ENCODE results near the gene PPP1R14D.

The PPP1R14D gene

DNA sequence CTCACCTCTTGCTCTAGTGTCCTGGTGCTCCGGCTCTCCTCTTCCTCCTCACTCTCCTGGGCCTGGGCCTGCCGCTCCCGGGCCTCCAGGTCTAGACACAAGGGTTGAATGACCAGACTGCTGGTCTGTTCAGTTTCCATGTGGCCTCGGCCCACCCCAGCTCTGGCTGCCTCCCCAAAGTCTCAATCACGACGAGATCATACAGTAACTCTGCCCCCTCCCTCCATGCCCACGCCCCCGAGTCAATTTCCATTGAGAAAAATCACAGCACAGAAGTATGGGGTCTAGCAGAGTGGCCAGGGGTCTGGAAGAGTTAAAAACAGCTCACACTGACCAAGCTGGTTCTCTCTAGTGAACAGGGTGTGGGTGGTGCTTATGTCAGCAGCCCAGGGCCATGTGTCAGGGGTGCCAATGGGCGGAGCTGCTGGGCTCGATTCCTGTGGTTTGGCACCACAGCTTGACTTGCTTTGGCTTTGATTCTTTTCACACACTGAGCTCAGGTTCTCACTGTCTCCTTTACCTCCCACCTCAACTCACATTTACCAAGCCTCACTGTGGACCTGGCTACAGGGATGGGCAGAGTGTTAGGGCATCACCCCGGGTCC is 51.9 kb downstream of the PPP1R14D start:
- peak; percentile 70 to 79 (median 72) for DNase-seq

DNA sequence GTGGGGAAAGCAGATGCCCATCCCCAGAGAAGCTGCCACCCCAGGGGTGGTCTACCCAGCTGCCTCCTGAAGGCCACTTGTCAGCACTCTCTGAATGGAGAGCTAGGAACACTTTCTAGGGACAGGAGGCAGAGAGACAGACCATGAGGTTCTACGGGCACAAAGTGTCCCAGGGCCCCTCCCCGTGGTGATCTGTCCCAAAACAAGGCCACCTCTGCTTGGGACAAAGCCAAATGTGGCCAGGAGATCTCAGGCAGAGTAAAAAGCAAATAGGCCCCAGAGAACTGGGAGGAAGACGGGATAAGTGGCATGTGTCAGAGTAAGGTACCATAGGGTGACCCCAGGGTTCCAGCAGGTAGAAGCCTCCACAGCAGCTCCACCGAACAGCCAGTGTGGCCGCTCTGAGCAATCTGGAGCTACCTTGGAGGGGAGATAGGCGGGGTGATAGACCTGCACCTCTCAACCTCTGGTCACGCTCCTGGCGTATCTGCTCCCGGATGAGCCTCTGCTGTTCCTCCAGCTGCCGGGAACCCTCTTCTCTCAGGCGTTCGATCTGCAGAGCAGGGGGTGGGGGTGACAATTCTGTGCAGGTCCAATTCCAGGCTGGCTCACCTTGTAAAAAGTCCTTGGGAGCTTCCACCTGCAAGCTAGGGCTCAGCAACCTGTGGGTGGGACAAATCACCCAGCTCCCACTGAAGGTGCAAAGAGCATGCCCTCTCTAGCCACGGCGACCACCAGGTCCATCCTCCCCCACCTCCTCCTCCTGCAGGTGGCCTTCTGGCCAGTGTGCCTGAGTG is 52.6 kb downstream of the PPP1R14D start:
- DNase-seq = no peak

DNA sequence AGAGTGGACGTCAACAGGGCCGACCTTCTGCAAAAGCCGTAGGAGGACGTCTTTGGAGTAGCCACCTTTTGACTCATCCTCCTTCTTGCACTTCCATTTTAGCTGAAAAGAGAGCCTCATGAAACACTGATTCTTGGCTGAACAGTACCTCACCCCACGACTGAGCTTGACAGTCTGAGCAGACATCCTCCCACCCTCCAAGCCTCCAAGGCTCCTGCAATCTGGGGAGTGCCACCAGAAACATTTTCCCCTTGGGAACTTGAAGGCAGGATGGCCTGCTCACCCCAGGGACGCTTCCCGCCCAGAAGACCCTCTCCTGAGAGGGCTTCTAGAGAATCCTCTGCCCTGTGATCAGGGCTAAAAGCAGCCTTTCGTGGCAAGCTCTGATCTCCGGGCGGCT is 53.5 kb downstream of the PPP1R14D start:
- DNase-seq = no peak

DNA sequence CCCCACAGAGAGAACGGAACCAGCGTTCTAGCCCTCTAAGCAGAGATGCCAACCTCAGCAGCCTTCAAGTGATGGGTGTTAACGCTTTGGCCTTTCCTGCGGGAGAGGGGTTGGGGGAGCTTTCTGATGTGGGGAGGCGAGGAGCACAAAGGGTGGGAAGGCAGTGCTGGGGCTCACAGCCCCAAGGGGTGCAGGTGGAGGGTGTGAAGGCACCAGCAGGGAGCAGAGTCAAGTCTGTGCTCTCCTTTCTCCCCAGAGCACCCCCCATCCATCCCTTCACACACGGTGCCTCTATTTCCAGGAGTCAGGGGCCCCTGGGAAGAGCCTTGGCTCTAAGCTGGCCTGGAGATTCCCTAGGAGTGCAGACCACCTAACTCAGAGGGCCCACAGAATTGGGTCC is 54.6 kb downstream of the PPP1R14D start:
- DNase-seq = no peak

DNA sequence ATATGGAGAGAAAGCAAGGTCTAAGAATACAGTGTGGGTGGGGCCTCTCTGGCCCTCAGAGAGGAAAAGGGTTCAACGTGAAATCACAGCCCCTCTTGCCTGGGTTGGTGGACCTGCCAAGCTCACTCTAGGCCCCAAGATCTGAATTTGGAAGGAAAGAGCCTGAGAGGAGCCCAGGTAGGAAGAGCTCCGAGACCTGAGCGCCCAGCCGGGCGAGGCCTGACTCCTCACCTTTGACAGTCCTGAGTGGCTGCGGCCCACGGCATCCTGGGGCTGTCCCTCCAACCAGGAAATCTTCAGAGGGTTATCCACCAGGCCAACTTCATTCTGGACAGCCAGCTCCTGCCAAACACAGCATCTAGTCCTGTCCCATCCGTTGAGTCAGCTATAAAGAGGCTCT is 55.0 kb downstream of the PPP1R14D start:
- no peak for DNase-seq

DNA sequence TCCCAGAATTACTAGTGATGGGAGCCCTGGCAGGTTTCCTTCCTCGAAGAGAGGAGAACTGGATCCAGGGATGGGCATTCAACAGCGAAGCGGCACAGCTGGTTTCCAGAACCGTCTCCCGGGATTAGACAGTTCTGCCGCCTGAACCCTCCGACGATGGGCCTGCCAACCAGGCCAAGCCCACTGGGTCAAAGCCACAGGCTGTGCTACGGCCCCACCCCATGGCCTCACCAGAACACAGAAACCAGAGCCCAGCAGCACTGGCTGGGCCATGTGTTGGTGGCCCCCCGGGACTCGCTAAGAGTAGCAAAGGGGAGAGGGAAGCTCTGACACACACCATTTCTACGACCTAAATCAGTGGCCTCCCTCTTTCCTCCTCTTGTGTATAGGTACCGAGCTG is 56.5 kb downstream of the PPP1R14D start:
- DNase-seq = no peak

DNA sequence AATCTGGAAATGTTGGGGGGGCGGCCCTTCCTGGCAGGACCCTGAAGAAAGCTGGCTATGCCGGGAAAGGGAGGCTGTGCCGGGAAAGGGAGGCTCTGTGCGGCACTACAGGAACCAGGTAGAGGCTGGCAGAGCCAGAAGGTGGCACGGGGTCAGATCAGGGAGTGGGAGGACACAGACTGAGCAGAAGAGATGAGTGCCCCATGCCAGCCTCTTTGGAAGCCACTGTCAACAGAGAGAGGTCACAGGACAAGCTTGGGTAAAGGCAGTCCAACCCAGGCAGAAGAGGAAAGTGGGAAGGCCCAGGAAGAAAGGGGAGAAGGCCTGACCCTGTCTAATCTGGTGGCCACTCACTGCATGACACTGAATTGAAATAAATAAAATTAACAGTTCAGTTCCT is 57.3 kb downstream of the PPP1R14D start:
- no peak for DNase-seq

DNA sequence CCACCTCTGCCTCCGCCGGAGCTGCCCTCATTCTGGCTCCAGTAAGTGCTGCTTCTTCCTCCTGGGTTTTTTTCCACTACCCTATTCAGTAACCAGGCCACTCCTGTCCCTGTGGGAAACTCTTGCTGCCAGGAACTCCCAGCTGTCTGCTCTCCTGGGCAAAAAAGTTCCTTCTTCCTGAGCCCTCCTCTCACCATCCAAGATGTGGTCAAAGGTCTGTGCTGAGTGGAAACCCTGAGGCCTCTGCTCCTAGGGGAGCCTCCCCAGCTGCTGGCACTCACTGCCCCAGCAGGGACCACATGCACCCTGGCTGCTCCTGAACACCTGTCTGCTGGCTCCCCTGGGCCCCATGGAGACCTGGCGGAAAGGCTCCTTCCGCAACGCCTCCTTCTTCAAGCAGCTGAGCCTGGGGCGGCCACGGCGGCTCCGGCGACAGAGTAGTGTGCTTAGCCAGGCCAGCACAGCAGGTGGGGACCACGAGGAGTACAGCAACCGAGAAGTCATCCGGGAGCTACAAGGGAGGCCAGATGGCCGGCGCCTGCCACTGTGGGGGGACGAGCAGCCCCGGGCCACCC is 58.3 kb downstream of the PPP1R14D start:
- peak in 2 of 3 donors; percentile 28 to 39 for DNase-seq

DNA sequence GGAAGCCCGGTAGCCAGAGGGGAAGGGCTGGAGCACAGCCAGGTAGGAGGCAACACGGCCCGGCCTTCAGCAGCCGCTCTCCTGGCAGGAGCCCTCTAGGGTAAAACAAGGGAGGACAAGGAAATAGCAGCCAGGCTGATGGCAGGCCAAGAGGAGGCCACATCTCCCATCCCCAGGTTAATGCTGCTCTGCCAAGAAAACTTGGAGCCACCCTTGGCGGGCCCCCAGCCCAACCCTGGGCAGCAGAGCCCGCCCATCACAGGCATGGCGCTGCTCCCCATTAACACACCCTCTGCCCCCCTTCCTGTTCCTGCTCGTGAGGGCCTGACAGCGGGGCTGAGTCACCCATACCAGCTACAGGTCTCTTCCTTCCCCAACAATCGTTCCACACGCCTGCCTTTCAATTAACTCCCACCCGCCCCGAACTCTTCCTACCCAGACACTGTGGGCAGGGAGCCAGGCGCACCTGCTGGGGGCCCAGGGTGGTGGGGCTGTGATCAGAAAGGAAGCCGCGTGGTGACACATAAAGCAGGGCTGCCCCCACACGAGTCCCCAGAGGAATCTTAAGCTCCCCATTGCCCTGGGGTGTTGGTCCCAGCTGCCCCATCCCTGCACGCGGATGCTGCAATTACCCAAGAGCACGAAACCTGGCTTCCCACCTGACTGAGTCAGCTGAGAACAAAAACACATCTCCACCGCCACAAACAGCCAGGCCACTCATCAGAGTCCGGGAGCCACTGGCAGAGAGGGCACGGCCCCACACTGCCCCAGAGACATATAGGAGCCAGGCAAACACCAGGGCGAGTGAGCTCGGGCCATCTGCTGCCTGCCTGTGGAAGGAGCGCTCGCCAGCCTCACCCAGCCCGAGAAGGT is 59.0 kb downstream of the PPP1R14D start, which contains the start of gene C15orf62:
C15orf62 (plus strand) TSS at position 707 of the 873 bp plus-strand sequence. CDS start 516 bp downstream, outside the sequence.
- peak; percentile 67 to 73 (median 68) for DNase-seq

DNA sequence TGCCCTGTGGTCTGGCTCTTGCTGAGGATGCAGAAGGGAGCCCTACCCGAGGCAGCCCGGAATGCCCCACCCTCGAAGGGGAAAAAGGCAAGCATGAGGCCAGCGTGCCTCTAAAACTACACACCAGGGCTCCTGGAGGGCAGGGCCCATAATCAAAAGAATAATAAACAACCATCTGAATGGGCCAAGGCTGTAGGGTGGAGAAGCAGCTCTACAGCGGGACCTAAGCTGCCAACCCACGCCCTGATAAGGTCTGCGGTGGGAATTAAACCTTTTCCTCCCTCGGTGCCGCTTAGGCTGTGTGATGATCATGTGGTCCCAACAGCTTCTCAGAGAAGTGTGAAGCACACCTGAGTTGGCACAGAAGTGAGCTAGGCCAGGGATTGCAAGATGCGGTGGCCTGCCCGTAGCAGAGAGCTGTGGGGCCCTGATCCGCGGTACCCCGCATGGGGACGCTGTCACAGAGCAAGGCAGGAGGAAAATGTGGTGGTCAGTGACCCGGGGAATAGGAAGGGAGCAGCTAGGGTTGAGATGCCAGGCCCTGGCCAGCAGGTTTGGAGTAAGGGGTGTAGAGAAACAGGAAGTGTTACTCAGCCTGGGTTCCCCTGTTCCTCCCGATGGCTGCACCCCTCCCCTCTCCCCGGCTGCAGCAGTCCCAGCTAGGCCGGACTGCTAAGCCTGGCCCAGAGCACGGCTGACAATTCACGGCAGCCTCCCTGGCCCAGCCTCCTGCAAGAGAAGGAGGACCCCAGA is 59.8 kb downstream of the PPP1R14D start:
- peak in 1 of 3 donors; percentile 39 for DNase-seq

DNA sequence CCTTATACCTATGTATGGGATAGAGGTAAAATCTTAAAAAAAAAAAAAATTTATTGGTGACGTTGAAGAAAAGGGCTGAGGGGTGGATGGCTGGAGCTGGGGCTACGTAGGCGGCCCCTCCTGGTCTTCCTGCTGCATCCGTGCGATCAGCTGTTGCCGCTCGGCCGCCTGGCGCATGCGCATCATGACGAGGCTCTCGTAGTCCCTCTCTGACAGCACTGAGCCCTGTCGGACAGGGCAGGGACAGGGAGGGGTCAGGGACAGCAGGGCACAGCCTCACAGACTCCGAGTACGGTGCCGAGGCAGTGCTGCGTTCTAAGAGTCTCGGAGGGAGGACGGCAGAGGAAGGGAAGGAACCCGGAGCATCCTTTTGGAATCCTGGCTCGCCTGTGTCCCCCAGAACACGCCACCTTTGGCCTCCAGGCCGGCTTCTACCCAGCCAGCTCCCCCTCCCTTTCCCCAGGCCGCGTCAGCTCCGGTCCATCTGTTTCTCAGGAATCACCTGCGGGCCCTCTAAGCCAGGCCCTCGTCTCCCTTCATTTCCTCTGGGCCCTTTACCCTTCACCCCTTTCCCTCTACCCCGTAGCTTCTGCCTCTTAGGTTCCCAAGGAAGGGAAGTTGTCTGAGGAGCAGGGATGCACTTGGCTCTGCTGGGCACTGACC is 60.5 kb downstream of the PPP1R14D start:
- DNase-seq = no peak

DNA sequence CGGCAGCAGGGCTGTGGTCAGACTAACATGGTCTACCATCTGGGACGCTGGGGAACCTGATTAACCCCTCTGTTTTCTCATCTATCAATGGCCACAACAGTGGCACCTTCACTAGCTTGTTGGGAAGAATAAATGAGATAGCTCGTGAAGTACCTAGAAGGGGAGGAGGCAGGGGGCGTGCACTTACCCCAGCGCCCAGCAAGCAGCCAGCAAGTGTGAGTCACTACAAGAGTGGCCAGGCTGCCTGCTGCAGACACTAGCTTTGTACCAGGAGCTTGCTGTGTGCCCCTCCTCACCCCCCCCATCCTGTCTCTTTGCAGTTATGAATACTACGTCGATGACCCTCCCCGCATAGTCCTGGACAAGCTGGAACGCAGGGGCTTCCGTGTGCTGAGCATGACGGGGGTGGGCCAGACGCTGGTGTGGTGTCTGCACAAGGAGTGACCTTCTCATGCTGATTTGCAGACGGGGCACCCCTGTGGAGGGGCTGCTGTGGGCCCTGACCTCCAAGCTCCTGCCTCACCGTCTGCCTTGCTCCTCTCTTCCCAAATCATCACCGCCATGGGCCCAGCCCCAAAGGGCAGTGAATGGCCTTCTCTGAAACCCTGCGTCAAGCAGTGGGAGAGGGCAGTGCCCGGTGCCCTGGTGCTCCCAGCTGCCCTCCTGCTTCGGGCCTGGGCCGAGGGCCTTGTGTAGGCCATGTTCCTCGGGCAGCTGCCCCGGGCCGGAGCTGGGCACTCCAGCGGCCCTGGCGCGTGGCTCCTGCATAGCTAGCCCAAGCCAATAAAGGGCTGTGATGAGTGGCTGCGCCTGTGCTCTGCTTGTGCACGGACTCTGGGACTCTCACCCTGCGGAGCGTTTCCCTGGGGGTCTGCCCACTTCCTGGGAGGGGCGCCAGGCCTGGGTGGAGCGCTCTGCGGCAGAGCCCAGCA is 61.3 kb downstream of the PPP1R14D start:
- no peak for DNase-seq

DNA sequence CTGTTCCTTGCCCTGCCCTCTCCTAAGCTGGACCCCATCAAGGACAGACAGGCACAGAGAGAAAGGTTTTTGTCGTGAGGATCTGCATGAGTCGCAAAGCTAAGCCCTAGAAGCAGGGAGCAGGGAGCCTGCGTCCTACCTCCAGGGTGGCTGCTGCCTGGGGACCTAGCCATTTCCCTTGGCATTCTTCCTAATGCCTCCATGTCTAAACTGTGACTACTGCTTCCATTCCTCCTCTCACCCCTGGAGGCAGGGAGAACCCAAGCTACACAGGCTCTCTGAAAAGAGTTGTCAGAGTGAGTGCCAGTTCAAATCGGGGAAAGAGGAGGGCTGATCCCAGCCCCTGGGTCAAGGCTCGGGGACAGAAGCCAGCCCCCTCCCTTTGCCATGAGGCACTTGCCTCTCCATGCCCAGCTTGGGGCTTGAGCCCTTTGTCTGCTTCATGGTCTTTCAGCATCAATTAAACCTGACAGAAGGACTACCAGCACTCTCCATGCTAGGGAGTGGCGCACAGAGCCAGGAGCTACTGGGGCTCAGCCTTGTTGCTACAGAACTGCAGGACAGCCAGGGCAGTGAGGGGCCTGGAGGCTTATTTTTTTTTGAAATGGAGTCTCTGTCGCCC is 62.2 kb downstream of the PPP1R14D start:
- no peak for DNase-seq
